ENCODE data around the gene ASIC3.
"Not testable (repeated sequence)": the region's sequence is repeated elsewhere in the genome, so short reads cannot be mapped to it uniquely, and the experiment has no call there.

Gene ASIC3

DNA sequence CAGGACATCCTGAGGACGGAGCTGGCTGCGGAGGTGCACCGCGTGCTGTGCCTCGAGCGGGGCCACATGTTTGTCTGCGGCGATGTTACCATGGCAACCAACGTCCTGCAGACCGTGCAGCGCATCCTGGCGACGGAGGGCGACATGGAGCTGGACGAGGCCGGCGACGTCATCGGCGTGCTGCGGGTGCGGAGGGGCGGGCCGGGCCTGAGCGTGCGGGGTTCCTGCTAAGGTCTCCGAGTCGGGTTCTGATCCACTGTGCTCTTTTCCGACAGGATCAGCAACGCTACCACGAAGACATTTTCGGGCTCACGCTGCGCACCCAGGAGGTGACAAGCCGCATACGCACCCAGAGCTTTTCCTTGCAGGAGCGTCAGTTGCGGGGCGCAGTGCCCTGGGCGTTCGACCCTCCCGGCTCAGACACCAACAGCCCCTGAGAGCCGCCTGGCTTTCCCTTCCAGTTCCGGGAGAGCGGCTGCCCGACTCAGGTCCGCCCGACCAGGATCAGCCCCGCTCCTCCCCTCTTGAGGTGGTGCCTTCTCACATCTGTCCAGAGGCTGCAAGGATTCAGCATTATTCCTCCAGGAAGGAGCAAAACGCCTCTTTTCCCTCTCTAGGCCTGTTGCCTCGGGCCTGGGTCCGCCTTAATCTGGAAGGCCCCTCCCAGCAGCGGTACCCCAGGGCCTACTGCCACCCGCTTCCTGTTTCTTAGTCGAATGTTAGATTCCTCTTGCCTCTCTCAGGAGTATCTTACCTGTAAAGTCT is 34.4 kb upstream of the ASIC3 start:
- DNase-seq (ENCODE audit: low spot score) = peak; percentile 76

DNA sequence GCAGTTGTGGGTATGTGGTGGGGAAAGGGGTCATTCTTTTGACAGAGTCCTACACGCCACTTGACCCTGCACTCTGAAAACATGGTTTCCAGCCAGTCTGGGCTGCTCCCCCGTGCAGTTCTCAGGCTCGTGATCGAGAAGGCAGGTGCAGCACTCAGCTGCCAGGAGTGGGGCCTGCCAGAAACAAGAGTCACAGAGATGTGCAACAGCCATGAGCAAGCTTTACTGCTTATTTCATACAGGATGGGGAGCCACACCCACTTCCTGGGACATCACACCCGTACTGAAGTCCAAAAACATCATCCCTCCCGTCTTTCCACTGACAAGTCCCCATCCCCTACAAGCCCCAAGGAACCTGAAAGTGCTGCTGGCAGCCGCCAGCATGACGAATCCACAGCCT is 33.4 kb upstream of the ASIC3 start:
- DNase-seq (ENCODE audit: low spot score) = no peak

DNA sequence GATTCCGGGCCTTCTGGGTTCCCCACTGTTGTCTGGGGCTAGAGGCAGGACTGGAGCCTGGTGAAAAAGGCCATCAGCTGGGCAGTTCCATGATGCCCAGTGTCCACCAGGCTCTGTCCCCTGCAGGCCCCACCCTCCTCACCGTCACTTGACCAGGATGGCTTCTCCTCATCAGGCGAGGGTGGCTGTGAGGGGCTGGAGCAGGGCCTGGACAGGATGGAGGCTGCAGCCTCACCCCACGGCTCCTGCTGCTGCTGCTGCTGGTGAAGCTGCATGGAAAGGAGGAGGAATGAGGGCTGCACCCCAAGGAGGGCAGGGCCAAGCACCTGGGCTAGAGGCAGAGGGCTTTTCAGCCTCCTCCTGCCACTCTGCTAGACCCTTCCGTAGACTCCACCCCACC is 32.4 kb upstream of the ASIC3 start:
- DNase-seq (ENCODE audit: low spot score) = no peak

DNA sequence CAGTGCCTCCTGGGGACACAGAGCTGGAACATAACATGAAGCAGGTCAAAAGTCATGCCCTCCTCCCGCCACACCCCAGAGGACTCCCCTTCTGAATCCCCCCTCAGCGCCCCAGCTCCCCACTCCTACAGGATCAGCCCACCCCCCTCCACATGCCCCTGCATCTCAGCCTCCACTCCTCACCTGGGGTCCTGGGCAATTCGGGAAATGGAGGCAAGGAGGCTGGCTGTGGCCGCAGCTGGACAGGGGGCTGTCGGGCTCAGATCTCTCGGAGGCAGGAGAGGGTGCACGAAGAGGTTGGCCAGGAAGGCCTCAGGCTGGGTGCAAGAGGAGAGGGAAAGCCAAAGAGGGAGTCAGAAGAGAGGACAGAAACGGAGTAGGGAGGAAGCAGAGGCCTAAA is 31.8 kb upstream of the ASIC3 start:
- no peak for DNase-seq (ENCODE audit: low spot score)

DNA sequence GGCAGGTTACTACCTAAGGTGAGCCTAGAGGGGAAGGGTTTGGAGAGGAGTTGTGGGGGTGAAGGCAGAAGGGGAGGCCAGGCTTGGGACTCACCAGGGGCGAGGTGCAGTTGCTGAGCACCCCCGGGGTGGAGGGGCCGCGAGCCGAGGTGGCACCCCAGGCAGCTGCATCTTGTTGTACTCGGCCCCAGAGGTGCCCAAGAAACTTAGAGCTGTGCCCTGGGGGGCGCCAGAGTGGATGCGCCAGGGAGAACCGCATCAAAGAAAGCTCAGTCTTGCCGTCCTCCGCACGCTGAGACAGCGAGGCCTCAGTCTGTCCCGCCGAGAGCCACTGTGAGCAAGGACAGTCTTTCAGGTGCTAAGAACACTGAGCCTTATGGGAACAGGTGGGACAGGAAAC is 31.4 kb upstream of the ASIC3 start:
- no peak for DNase-seq (ENCODE audit: low spot score)

DNA sequence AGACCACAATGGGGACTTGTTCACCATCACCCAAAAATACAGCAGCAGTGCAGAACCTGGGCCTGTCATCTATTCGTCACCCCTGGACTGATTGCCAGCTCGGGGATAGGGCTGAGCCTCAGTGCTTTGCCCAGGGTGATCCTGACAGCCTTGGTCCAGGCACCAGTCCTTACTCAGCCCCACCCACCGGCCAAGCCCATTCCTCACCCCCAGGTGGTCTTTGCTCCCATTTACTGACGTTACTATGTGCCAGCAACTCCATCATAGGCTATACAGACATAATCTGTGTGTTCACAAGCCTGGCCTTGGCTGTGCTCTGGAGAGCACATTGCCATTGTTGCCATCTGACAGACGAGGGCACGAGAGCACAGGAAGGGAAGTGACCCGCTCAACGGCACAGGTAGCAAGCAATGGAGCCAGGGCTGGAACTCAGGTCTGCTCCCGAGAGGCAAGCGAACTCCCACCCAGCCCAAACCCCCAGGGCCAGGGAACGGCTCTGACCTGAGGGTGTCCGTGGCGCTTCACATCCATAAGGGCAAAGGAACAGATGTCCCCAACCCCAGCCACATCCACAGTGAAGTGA is 30.9 kb upstream of the ASIC3 start:
- DNase-seq (ENCODE audit: low spot score) = no peak

DNA sequence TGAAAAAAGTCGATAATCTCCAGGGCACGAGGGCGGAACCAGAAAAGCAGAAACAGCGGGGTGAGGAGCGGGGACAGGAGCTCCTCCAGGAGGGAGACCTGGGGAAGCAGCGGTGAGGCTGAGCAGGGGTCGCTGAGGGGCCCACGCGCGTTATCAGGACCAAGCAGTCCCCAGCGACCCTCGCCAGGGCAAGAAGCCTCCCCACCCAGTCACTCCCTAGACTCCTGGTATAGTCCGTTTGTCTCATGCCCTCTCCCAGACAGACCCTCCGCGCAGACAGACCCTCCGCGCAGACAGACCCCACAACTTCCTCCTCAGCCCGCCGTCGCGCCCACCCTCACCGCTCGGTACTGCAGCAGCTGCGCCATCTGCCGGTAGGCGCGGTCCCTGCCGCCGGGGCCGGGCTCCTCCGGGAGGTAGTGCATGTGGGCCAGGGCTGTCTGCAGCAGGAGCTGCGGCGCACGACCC is 30.3 kb upstream of the ASIC3 start:
- peak; percentile 57 for DNase-seq (ENCODE audit: low spot score)

DNA sequence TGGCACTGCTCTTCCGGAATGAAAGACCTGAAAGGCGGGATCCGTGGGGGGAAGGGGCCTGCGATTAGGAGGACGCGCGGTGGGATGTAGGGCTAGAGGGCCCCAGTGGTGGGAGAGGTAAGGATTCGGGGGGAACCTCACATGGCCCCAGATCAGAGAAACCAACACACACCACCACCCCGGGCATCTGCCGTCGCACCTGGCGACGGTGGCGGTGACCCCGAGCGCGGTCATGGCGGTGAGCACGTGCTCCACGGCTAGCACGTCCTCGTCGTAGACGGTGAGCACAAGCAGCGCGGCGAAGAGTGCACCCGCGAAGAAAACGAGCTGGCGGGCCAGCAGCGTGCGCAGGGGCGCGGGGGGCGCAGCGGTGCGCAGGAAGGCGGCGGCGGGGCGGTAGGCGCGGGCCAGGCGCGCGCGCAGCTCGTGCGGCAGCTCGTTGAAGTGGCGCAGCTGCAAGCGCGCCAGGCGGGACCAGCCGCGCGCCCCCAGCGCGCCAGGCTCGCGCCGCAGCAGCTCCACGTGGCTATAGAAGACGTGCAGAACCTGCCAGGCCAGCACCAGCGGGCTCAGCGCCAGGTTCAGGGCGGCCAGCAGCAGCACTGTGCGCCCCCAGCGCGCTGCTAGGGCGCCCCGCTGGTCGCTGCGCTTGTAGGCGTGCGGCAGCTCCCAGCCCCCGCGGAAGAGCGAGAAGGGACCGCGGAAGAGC is 29.8 kb upstream of the ASIC3 start:
- DNase-seq (ENCODE audit: low spot score) = no peak

DNA sequence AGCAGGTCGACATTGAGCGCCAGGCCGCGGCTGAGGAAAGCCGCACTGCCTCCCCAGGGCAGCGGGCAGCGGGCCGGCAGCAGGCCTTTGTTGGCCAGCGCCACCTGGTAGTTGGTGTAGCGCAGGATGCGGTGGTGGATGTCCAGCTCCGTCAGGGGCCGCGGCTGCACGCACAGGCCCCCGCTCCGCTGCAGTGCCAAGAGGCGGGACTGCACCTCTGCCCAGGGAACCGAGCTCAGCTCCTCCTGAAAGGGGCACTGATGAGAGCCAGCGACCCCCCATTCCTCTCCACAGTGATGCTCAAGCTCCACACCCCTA is 29.2 kb upstream of the ASIC3 start:
- no peak for DNase-seq (ENCODE audit: low spot score)

DNA sequence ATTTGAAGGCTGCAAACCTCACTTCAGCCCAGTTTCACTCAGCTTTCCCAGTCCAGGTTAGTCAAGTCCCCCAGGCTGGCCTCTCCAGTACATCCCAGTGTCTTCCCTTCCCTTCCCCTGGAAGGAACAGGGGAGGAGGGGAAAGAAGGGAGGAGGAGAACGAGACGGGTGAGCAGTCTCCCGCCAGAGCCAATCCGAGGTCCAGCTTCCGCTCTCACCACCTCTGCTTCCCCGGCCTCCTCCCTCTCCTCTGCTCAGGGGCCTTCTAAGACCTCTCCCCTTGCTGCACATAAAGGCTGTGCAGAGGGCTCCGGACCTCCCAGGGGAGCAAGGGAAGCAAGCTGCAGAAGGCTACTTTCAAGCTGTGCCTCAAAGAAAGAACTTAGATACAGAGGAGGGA is 28.1 kb upstream of the ASIC3 start:
- DNase-seq (ENCODE audit: low spot score) = no peak

DNA sequence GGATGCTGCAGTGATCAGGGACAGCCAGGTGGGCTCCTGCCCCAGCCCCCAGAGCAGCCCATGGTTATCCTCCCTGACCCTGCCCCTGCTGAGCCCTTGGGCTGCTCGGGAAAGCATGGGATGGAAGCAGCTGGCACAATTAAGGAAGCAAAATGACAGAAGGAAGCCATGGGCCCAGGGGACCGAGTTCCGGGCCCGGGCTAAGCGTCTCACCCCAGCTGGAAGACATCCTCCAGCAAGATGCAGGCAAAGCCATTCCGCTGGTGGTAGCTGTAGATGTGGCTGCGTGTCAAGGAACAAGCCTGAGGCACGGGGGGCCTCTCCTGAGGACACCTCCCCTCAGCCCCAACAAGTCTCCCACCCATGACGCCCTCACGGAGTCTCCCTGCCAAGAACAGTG is 25.1 kb upstream of the ASIC3 start:
- DNase-seq (ENCODE audit: low spot score) = no peak

DNA sequence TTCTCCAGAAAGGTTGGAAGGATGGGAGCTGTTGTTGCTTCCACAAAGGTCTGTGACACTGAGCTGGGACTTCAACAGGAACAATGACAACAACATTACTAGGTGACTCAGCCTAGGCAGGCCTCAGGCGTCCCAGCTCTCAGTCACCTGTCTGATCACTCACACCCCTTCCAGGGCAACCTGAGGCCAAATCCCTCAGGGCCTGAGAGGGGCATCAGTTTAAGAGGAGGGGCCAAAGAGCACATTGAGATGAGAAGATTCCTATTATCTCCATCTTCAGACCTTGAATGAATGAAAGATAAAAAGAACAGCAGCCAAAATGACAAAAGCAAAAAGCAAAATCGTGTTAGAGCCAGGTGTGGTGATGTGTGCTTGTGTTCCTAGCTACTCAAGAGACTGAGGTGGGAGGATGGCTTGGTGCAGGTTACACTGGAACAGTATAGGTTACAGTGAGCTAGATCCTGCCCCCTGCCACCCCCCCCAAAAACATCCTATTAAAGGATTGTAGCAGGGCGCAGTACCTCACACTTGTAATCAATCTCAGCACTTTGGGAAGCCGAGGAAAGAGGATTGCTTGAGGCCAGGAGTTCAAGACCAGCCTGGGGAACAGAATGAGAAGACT is 23.8 kb upstream of the ASIC3 start, which contains the start of gene ATG9B:
ATG9B (minus strand) TSS at position 60 of the 622 bp plus-strand sequence. CDS start 71 bp downstream, outside the sequence.
- no peak for DNase-seq (ENCODE audit: low spot score)

DNA sequence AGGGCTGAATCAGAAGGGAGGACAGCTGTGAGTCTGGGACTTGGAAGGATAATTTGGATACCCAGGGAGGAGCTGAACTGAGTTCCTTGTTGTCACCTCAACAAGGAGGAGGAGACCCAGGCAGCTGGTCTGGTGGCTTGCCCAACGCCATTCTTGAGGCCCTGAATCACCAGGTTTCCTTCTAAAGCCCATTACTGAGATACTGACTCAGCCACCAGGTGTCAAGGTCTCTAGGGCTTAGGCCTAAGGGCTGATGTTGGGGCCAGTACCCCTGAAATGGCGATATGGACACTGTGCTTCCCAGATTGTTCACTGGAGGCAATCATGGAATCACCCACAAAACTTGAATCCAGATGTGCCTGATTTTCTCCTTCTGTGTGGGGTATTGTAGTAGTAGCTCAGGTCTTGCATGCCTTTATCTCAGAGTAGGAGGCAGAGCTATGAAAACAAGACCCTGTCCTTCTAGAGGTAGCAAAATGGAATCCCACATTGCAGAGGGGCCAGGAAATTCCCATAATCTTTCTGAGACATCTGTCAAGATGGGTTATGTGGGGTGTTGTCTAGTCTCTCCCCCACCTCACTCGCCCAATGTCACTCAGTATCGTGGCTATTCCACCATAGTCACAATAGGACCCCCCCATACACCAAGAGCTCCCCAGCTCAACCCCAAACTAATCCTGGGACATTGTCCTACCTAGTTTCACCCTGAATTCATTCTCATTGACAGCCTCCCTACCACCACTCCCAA is 22.2 kb upstream of the ASIC3 start:
- DNase-seq (ENCODE audit: low spot score) = no peak

DNA sequence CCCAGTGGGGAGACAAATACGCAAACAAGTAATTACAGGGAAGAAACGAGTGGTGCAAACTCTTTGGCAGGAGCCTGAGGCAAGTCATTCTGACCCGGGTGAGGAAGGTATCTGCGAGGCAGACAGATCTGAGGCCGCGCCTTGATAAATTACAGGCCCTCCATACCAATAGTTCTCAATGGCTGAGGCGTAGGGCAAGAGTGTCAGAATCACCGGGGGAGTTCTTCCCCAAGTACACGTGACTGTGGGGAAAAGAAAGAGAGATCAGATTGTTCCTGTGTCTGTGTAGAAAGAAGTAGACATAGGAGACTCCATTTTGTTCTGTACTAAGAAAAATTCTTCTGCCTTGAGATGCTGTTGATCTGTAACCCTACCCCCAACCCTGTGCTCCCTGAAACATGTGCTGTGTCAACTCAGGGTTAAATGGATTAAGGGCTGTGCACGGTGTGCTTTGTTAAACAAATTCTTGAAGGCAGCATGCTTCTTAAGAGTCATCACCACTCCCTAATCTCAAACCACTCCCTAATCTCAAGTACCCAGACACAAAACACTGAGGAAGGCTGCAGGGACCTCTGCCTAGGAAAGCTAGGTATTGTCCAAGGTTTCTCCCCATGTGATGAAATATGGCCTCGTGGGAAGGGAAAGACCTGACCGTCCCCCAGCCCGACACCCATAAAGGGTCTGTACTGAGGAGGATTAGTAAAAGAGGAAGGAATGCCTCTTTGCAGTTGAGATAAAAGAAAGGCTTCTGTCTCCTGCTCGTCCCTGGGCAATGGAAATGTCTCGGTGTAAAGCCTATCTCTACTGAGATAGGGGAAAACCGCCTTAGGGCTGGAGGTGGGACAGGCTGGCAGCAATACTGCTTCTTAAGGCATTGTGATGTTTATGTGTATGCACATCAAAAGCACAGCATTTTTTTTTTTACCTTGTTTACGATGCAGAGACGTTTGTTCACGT is 21.3 kb upstream of the ASIC3 start:
- peak; percentile 61 for DNase-seq (ENCODE audit: low spot score)

DNA sequence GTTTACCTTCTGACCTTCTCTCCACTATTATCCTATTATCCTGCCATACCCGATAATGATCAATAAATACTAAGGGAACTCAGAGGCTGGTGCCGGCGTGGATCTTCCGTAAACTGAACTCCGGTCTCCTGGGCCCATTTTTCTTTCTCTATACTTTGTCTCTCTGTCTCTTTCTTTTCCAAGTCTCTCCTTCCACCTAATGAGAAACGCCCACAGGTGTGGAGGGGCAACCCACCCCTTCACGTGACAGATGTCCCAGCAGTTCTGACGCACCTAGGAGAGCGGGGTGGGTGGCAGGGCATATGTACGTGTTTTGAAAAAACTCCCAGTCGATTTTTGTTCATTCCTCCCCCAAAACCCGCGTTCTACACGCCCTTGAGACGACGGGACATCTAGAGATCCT is 20.6 kb upstream of the ASIC3 start:
- not testable (repeated sequence) for DNase-seq (ENCODE audit: low spot score)

DNA sequence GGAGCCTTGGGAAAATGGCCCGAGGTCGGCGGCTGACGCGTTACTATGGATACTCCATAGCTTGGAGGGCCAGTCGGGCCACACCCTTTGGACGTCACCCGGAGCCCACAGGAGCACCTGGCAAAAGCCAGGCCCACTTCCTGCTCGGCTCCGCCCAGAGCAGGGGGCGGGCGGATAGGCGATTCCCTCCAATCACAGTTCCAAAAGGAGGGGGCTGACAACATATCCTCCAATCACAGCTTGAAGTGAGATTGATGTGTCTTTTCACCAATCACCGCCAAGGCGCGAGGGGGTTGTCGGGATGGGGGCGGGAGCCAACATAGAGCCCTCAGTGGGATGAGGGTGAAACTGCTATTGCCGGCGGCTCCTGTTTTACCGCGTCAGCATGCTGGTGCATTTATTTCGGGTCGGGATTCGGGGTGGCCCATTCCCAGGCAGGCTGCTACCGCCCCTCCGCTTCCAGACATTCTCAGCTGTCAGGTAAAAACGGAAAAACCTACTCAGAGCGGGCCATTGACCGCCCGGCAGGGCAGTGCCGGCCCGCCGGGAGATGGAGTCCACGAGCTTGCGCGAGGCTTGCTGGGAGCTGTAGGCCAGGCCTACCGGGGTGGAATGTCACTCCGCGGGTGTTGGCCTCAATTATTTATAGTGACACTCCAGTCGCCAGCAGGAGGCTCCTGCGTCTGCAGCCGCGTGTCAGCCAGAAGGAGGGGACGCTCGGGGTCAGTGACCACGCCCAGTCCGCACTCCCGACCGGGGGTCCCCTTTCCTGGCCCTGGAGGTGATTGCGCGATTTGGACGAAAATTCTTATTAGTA is 20.0 kb upstream of the ASIC3 start, which contains the start of gene ABCB8:
ABCB8 (plus strand) TSS at position 320 of the 817 bp plus-strand sequence; CDS start at position 386, 66 bp downstream.
- peak; percentile 99 for DNase-seq (ENCODE audit: low spot score)

DNA sequence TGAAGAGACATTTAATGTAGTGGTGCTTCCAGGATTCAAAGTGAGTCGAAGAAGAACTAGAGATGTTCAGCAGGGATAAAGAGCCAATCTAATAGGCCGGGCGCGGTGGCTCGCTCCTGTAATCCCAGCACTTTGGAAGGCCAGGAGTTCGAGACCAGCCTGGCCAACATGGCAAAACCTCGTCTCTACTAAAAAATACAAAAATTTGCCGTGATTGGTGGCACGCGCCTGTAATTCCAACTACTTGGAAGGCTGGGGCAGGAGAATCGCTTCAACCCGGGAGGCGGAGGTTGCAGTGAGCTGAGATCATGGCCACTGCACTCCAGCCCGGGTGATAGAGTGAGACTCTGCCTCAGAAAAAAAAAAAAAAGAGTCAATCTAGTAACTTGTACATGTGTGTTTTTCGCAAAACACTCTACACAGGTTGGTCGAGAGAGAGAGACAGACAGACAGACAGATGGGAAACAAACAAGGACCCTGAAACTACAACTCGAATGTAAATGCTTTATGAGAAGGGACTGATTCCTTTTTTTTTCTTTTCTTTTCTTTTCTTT is 19.3 kb upstream of the ASIC3 start:
- no peak for DNase-seq (ENCODE audit: low spot score)

DNA sequence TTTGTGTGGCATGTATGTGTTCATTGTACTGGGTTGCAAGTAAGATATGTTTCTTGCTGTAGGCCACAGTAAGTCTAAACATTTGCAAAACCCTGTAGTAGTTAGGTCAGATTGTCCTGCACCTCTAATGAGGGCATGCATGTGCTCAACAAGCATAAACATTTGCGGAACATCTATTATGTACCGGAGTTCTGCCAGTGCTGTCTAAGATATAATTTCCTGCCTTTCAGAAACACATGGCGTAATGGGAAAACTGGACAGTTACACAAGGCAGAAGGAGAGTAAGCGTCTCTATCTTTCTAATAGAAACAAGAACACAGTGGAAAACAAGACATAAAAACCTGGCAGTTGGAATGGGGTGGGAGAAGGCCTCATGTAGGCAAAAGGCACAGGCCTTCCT is 17.3 kb upstream of the ASIC3 start:
- DNase-seq (ENCODE audit: low spot score) = no peak

Data from hematopoietic multipotent progenitor cell treated with erythropoietin and hydrocortisone succinate and interleukin-3 and kit ligand, for 15 days (in vitro differentiated cells).